SK-N-SH (cell line): ENCODE measurements around the gene PDZD2. TPM values are rescaled to one million over a fixed set of nuclear protein-coding genes. Genes with fewer than 3 reads are reported as not detected.
"Not testable (repeated sequence)": the region's sequence is repeated elsewhere in the genome, so short reads cannot be mapped to it uniquely, and the experiment has no call there.

Source experiments
- CTCF ChIA-PET: fragments of 300-600, 350-600 bp; formaldehyde crosslinking; extraction: SDS; loops from one replicate; lab custom pipeline; 2021; lab: Yijun Ruan, JAX
- POLR2A ChIA-PET: fragments of 350-600 bp; sonication (Branson Sonifier 250); formaldehyde crosslinking; extraction: SDS; loops from one replicate; lab custom pipeline; 2020; ENCODE audit warnings: antibody characterized with exemption, inconsistent platforms; lab: Yijun Ruan, JAX
- DNase-seq: peaks from one replicate; pipeline ENCODE4 v3.0.0; 2012
- H2AFZ ChIP-seq: fragments of 200-600 bp; sonication (generic); 2 replicates; pipeline ENCODE4 v1.8.1; 2016; ENCODE audit warnings: antibody characterized with exemption, mild to moderate bottlenecking, low read depth
- H3F3A ChIP-seq: fragments of 200-600 bp; sonication (generic); replicated peaks from 2 replicates; pipeline ENCODE3; 2016; ENCODE audit warnings: antibody characterized with exemption, mild to moderate bottlenecking; ENCODE audit not compliant: insufficient read depth
- H3K27ac ChIP-seq, 2 experiments: fragments of 200-500 bp in 1 of 2; fragments of 200-600 bp in 1 of 2; sonication (Bioruptor generic) in 1 of 2; sonication (generic), shearing (Covaris generic) in 1 of 2; 2 replicates each; pipeline versions ENCODE4 v1.5.1 to v1.6.1; 2014 to 2016; ENCODE audit warnings: low read depth in 2 of 2, inconsistent platforms in 1 of 2, low read length in 1 of 2, mild to moderate bottlenecking in 1 of 2, mixed read lengths in 1 of 2
- H3K27me3 ChIP-seq: fragments of 200-600 bp; sonication (generic), shearing (Covaris generic); 2 replicates; pipeline ENCODE4 v1.6.1; 2016; ENCODE audit warnings: mixed run types; ENCODE audit not compliant: insufficient read depth
- H3K36me3 ChIP-seq, 2 experiments: fragments of 200-500 bp in 1 of 2; fragments of 200-600 bp in 1 of 2; sonication (Bioruptor generic) in 1 of 2; sonication (generic) in 1 of 2; replicated peaks in 1 of 2; 2 replicates each; pipeline versions ENCODE3 to v1.5.1; 2014 to 2016; ENCODE audit warnings: low read length in 1 of 2, mild to moderate bottlenecking in 1 of 2; ENCODE audit not compliant: insufficient read depth in 2 of 2, control insufficient read depth in 1 of 2
- H3K4me1 ChIP-seq, 2 experiments: fragments of 200-500 bp in 1 of 2; fragments of 200-600 bp in 1 of 2; sonication (Bioruptor generic) in 1 of 2; sonication (generic), shearing (Covaris generic) in 1 of 2; 2 replicates each; pipeline versions ENCODE4 v1.5.1 to v1.6.1; 2014 to 2016; ENCODE audit warnings: low read depth in 1 of 2, low read length in 1 of 2, mixed run types in 1 of 2; ENCODE audit not compliant: insufficient read depth in 2 of 2, control insufficient read depth in 1 of 2
- H3K4me2 ChIP-seq: fragments of 200-600 bp; sonication (generic), shearing (Covaris generic); 2 replicates; pipeline ENCODE4 v1.6.1; 2017; ENCODE audit warnings: mixed run types
- H3K4me3 ChIP-seq, 2 experiments: fragments of 200-500 bp in 1 of 2; fragments of 200-600 bp in 1 of 2; sonication (Bioruptor generic) in 1 of 2; sonication (generic), shearing (Covaris generic) in 1 of 2; 2 replicates each; pipeline versions ENCODE4 v1.5.1 to v1.8.1; 2014 to 2016; ENCODE audit warnings: low read depth in 2 of 2, inconsistent platforms in 1 of 2, low read length in 1 of 2, mild to moderate bottlenecking in 1 of 2, mixed read lengths in 1 of 2, moderate library complexity in 1 of 2
- H3K79me2 ChIP-seq: fragments of 200-600 bp; sonication (generic); 2 replicates; pipeline ENCODE4 v1.8.1; 2017; ENCODE audit warnings: mild to moderate bottlenecking; ENCODE audit not compliant: insufficient read depth
- H3K9ac ChIP-seq: fragments of 200-600 bp; sonication (generic); 2 replicates; pipeline ENCODE4 v1.6.1; 2017; ENCODE audit warnings: mixed run types
- H3K9me2 ChIP-seq: fragments of 200-600 bp; sonication (generic); 2 replicates; pipeline ENCODE4 v1.6.1; 2017; ENCODE audit warnings: mixed run types
- H3K9me3 ChIP-seq: fragments of 200-600 bp; sonication (generic); 2 replicates; pipeline ENCODE4 v1.6.1; 2017; ENCODE audit warnings: mixed run types, mild to moderate bottlenecking, moderate library complexity
- H4K20me1 ChIP-seq: fragments of 200-600 bp; sonication (generic); 2 replicates; pipeline ENCODE4 v1.6.1; 2017; ENCODE audit warnings: mild to moderate bottlenecking, mixed run types; ENCODE audit not compliant: insufficient read depth
- EP300 ChIP-seq, 2 experiments: IDR thresholded peaks; 2 replicates each; pipeline versions ENCODE4 v1.4.0 to v1.6.1; 2012; ENCODE audit warnings: borderline replicate concordance in 1 of 2, low read depth in 1 of 2, low read length in 1 of 2
- GABPA ChIP-seq: IDR thresholded peaks from 2 replicates; pipeline ENCODE4 v1.4.0; 2012; ENCODE audit warnings: low read depth, mild to moderate bottlenecking
- GATA2 ChIP-seq: sonication (generic); formaldehyde crosslinking; IDR thresholded peaks from 2 replicates; pipeline ENCODE4 v1.5.0; 2020; ENCODE audit warnings: mild to moderate bottlenecking, missing genetic modification reagents
- POLR2AphosphoS5 ChIP-seq: IDR thresholded peaks from 2 replicates; pipeline ENCODE4 v1.6.1; 2012; ENCODE audit warnings: low read depth, low read length
- RAD21 ChIP-seq: IDR thresholded peaks from 2 replicates; pipeline ENCODE4 v1.6.1; 2012; ENCODE audit warnings: mild to moderate bottlenecking, low read length
- RCOR1 ChIP-seq: fragments of 150-350 bp; IDR thresholded peaks from 2 replicates; pipeline ENCODE4 v1.6.1; 2017; ENCODE audit warnings: antibody characterized with exemption, low read length
- SIN3A ChIP-seq: IDR thresholded peaks from 2 replicates; pipeline ENCODE4 v1.6.1; 2012; ENCODE audit warnings: low read depth, mild to moderate bottlenecking, low read length, moderate library complexity, borderline replicate concordance
- TAF1 ChIP-seq: IDR thresholded peaks from 2 replicates; pipeline ENCODE4 v1.6.1; 2012; ENCODE audit warnings: low read depth, mild to moderate bottlenecking, low read length, moderate library complexity, borderline replicate concordance
- TEAD4 ChIP-seq: IDR thresholded peaks from 2 replicates; pipeline ENCODE4 v1.4.0; 2012; ENCODE audit warnings: mild to moderate bottlenecking, borderline replicate concordance; ENCODE audit not compliant: insufficient read depth
- WGBS: methylation state at CpG from one replicate; pipeline ENCODE4 v1.1.6; 2017; ENCODE audit warnings: low lambda C conversion rate; 5-methylcytosine and 5-hydroxymethylcytosine counted together
- polyA plus RNA-seq, 3 experiments: library from polyadenylated mRNA; depleted of rRNA; stranded (reverse); fragments of >200 nt; gene quantifications; 2 replicates each; pipeline ENCODE4 v1.2.3, GENCODE V29; 2012
- TF ChIP-seq, protein P1 (sequence below): IDR thresholded peaks from 2 replicates; pipeline ENCODE4 v1.4.0; 2012; ENCODE audit warnings: low read depth, borderline replicate concordance
- TF ChIP-seq, protein P2 (sequence below): IDR thresholded peaks from 2 replicates; pipeline ENCODE4; 2012
- TF ChIP-seq, protein P3 (sequence below): fragments of 150-350 bp; IDR thresholded peaks from 2 replicates; pipeline ENCODE4 v1.6.1; 2017; ENCODE audit warnings: antibody characterized with exemption, low read length, low read depth, borderline replicate concordance

PDZD2 gene
- polyA plus RNA-seq, 1 of the 3 experiments (the other 2 are of a cell fraction) = 0.13 TPM

DNA sequence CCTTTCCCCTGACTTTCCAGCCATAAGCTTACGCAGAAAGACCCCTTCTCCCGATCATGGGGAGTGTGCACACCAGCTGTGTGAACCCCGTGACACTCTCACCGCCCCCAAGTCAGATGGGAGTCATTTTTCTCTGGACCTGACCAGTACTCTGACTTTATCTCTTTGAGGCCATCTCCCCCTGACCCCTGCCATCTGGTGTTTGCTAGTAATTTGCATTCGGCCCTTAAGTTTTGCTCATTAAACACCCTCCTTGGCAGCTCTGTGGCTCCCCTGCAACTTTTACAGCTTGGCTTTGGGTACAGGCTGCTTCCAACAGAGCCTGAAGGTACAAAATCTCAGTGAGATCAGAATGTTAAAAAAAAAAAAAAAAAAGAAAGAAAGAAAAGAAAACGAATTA is 43.9 kb downstream of the PDZD2 start:
- no peaks in the 10 kb centered on the region for H3K9me2 ChIP-seq

DNA sequence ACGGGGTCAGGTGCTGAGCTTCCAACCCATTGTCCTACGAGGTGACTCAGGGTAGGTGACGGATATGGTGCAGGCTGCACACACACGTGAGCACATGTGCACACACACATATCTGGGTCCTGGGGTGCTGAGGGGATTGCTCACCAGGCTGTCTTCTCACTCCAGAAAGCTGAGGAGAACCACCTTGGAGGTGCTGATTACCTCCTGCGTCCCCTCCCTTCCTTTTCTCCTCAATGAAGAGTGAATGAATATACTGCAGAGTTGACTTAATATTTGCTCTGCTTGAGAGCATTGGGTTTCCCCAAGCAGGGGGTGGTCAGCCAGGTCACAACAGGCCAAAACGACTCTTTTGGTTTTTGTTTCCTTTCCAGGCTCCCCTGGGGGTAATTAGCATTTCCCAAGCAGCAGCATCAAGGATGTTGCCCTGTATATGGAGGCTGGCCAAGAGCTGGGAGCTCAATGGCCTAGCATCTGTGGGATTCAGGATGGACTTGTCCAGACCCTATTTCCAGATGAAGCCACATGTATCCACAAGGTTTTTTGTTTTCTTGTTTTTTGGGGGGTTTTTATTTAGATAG is 49.7 kb downstream of the PDZD2 start:
- ChIA-PET POLR2A (interaction anchor here (0.6 kb wide), 1 partner anchor 692 kb away, joined by 7 read pairs; no protein-coding TSS in a partner anchor), CTCF (interaction anchor here (2.0 kb wide), 1 partner anchor 120 kb away, joined by 6 read pairs; no protein-coding TSS in a partner anchor)
- Histone ChIP-seq H3K9me2 (no peaks in the 10 kb centered on the region), H3K79me2 (no peaks in the 10 kb centered on the region), H3K4me3 (no peak overlapping the region), H3K4me2 (no peak overlapping the region), H3K4me1 (peaks cover 0 to 13% of the 10 kb centered on the region in 2 experiments; a peak in 2 of 4 replicates), H3F3A (no peaks in the 10 kb centered on the region), H2AFZ (no peak overlapping the region), H4K20me1 (no peaks in the 10 kb centered on the region), H3K9ac (no peak overlapping the region), H3K27ac (no peak overlapping the region), H3K9me3 (no peaks in the 10 kb centered on the region), H3K27me3 (no peaks in the 10 kb centered on the region), H3K36me3 (no peaks in the 10 kb centered on the region)
- 16% methylated on average over 6 of the region's 6 CpGs for WGBS
- TF ChIP-seq TAF1 (no peak), GATA2 (CRISPR knock-in tag) (no peak), RCOR1 (no peak), SIN3A (no peak), POLR2AphosphoS5 (no peak)
- TF ChIP-seq, protein P1, sequence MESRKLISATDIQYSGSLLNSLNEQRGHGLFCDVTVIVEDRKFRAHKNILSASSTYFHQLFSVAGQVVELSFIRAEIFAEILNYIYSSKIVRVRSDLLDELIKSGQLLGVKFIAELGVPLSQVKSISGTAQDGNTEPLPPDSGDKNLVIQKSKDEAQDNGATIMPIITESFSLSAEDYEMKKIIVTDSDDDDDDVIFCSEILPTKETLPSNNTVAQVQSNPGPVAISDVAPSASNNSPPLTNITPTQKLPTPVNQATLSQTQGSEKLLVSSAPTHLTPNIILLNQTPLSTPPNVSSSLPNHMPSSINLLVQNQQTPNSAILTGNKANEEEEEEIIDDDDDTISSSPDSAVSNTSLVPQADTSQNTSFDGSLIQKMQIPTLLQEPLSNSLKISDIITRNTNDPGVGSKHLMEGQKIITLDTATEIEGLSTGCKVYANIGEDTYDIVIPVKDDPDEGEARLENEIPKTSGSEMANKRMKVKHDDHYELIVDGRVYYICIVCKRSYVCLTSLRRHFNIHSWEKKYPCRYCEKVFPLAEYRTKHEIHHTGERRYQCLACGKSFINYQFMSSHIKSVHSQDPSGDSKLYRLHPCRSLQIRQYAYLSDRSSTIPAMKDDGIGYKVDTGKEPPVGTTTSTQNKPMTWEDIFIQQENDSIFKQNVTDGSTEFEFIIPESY = no peak
- DNase-seq = no peak

More for the DNA sequence above, 43.9 kb downstream of the PDZD2 start:
- Histone ChIP-seq H3K79me2 (no peaks in the 10 kb centered on the region), H3K9ac (no peak overlapping the region), H3K27ac (peak overlapping the region in 1 of 2 experiments; percentile 53; a peak in 2 of 4 replicates), H4K20me1 (no peaks in the 10 kb centered on the region), H3F3A (no peaks in the 10 kb centered on the region), H3K4me2 (no peak overlapping the region), H2AFZ (no peak overlapping the region), H3K27me3 (no peaks in the 10 kb centered on the region; the same call in 1 of the 2 replicates), H3K36me3 (no peaks in the 10 kb centered on the region), H3K9me3 (no peaks in the 10 kb centered on the region), H3K4me1 (peaks cover 0 to 29% of the 10 kb centered on the region in 2 experiments; a peak in 2 of 4 replicates), H3K4me3 (no peak overlapping the region)
- POLR2A ChIA-PET = interaction anchor here (0.7 to 3.3 kb wide), 2 partner anchors 19 to 92 kb away, joined by 6 to 9 read pairs; no protein-coding TSS in a partner anchor
- TF ChIP-seq, protein P2, sequence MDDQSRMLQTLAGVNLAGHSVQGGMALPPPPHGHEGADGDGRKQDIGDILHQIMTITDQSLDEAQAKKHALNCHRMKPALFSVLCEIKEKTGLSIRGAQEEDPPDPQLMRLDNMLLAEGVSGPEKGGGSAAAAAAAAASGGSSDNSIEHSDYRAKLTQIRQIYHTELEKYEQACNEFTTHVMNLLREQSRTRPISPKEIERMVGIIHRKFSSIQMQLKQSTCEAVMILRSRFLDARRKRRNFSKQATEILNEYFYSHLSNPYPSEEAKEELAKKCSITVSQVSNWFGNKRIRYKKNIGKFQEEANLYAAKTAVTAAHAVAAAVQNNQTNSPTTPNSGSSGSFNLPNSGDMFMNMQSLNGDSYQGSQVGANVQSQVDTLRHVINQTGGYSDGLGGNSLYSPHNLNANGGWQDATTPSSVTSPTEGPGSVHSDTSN = no peak
- 0 out of 2 replicates have a peak, but pooled peaks have one; percentile 4 for TF ChIP-seq RAD21
- TF ChIP-seq EP300 (IDR thresholded peaks at IDR 0.05; ENCODE audit: borderline replicate concordance in 1 of 2, low read depth in 1 of 2, low read length in 1 of 2) = peak in 1 of 2 experiments; percentile 7; a peak in 1 of 4 replicates
- TF ChIP-seq, protein P3, sequence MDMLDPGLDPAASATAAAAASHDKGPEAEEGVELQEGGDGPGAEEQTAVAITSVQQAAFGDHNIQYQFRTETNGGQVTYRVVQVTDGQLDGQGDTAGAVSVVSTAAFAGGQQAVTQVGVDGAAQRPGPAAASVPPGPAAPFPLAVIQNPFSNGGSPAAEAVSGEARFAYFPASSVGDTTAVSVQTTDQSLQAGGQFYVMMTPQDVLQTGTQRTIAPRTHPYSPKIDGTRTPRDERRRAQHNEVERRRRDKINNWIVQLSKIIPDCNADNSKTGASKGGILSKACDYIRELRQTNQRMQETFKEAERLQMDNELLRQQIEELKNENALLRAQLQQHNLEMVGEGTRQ = no peak
- TF ChIP-seq GABPA = no peak
- no peak for TF ChIP-seq TEAD4
- peak; percentile 84 for TF ChIP-seq GATA2 (CRISPR knock-in tag)
- 27% methylated on average over 6 of the region's 6 CpGs for WGBS
- DNase-seq = peak; percentile 63
- CTCF ChIA-PET = interaction anchor here (1.0 to 2.0 kb wide), 4 partner anchors 10 to 45 kb away, joined by 3 to 5 read pairs (median 4); partner anchors contain the start of gene PDZD2

DNA sequence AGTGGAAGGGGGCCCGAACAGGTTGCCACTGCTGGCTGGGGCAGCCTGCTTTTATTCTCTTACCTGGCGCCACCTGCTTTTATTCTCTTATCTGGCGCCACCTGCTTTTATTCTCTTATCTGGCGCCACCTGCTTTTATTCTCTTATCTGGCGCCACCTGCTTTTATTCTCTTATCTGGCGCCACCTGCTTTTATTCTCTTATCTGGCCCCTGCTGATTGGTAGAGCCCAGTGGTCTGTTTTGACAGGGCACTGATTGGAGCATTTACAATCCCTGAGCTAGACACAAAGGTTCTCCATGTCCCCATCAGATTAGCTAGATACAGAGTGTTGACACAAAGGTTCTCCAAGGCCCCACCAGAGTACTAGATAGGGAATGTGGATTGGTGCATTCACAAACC is 52.5 kb downstream of the PDZD2 start:
- H3K4me2 ChIP-seq, POLR2A ChIA-PET, H3K36me3 ChIP-seq, H3K79me2 ChIP-seq, DNase-seq, H2AFZ ChIP-seq, H3K27ac ChIP-seq, H3K9me2 ChIP-seq, H3K4me1 ChIP-seq, H3K9me3 ChIP-seq, H3K9ac ChIP-seq, H3F3A ChIP-seq, H3K4me3 ChIP-seq, H3K27me3 ChIP-seq, H4K20me1 ChIP-seq: not testable (repeated sequence)
- WGBS = 61% methylated on average over 6 of the region's 6 CpGs
- CTCF ChIA-PET = interaction anchor here (1.3 to 1.6 kb wide), 2 partner anchors 9 to 118 kb away, joined by 4 to 7 read pairs; no protein-coding TSS in a partner anchor
